Muscle of leg (tissue), 11 donors: Measurements from ENCODE around the gene POTEM. TPM values are rescaled to one million over a fixed set of nuclear protein-coding genes. Genes with fewer than 3 reads are reported as not detected.
"Not testable (repeated sequence)": the region's sequence is repeated elsewhere in the genome, so short reads cannot be mapped to it uniquely, and the experiment has no call there.

Experiments
- DNase-seq: peaks from one replicate; pipeline ENCODE4 v3.0.0; 2013
- H3K27ac ChIP-seq: one replicate; pipeline ENCODE4 v1.5.1; 2013; ENCODE audit warnings: mild to moderate bottlenecking, low read length, control low read depth
- H3K27me3 ChIP-seq: one replicate; pipeline ENCODE4 v1.6.1; 2013; ENCODE audit warnings: low read length; ENCODE audit not compliant: control insufficient read depth, insufficient read depth
- H3K36me3 ChIP-seq: one replicate; pipeline ENCODE4 v1.6.1; 2013; ENCODE audit warnings: low read length; ENCODE audit not compliant: control insufficient read depth, insufficient read depth
- H3K4me1 ChIP-seq: one replicate; pipeline ENCODE4 v1.6.1; 2013; ENCODE audit warnings: low read length; ENCODE audit not compliant: control insufficient read depth, insufficient read depth
- H3K4me3 ChIP-seq: one replicate; pipeline ENCODE4 v1.5.1; 2013; ENCODE audit warnings: low read length, control low read depth
- H3K9me3 ChIP-seq: replicated peaks from 2 replicates; pipeline ENCODE4 v1.6.1; 2013; ENCODE audit warnings: low read depth, low read length; ENCODE audit not compliant: control insufficient read depth
- WGBS: methylation state at CpG from one replicate; pipeline ENCODE4 v1.1.5; 2013; ENCODE audit warnings: missing lambda C conversion rate; ENCODE audit not compliant: insufficient coverage; 5-methylcytosine and 5-hydroxymethylcytosine counted together
- polyA plus RNA-seq, 8 donors: library from polyadenylated mRNA; unstranded; fragments of 120-200 nt; gene quantifications; one replicate each; pipeline versions ENCODE4 v1.2.1 to v1.2.3, GENCODE V29; 2013; ENCODE audit warnings: inconsistent platforms in 1 of 8, low replicate concordance in 1 of 8; ENCODE audit not compliant: insufficient read length in 8 of 8, insufficient read depth in 1 of 8
- total RNA-seq: library from RNA; stranded (reverse); fragments of 120-200 nt; gene quantifications from one replicate; pipeline ENCODE4 v1.2.4, GENCODE V29; 2013

Gene POTEM
- total and polyA plus RNA-seq, 9 donors: not detected

DNA sequence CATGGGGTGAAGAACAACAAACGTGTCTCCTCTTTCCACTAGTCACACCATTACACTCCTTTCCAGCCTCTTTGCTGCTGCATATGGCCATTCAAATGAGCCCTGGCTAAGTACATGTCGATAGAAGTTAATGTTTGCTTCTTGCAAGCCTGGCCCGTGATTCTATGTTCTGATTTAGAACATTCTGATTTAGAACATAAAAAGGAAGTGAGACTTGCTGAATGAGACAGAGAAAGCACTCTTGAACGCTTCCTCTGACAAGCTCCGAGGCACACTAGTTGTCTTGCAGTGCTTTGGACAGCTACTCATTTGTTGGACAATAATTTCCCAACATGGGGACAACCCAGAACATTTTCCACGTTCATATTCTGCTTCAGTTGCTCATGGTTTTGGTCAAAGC, 5.1 kb upstream of the POTEM start:
- H3K4me3 ChIP-seq, H3K4me1 ChIP-seq, H3K27ac ChIP-seq, H3K36me3 ChIP-seq, H3K27me3 ChIP-seq, H3K9me3 ChIP-seq, DNase-seq: not testable (repeated sequence)
- no CpG with 5 or more reads among the region's 6 CpGs for WGBS

- not testable (repeated sequence) for H3K4me1 ChIP-seq, H3K9me3 ChIP-seq, H3K4me3 ChIP-seq, DNase-seq, H3K36me3 ChIP-seq, H3K27ac ChIP-seq, H3K27me3 ChIP-seq
- no CpG with 5 or more reads among the region's 6 CpGs for WGBS
These were observed 4.0 kb upstream of the POTEM start for GRCh38 chr14:18963276-18963675.

DNA sequence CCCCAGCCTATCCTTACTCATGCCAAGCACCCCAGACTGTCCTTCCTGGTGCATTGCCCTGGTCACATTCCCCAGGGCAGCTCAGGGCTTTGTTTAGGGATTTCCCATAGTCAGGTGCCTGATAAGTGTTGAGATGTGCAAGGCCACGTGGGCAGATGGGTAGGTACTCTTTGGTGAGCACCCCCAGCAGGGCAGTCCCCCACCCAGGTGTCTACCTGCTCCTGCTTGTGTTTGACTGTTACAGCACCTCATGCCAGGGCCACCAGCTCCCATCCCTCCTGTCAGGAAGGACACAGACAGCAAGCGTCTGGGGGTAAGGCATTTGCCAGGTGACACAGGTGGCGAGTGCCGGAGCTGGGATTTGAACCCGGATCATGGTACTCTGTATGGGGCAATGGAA, 2.4 kb upstream of the POTEM start:
- H3K36me3 ChIP-seq, H3K27ac ChIP-seq, H3K4me1 ChIP-seq, DNase-seq, H3K4me3 ChIP-seq, H3K9me3 ChIP-seq, H3K27me3 ChIP-seq: not testable (repeated sequence)
- WGBS: no CpG with 5 or more reads among the region's 5 CpGs

- H3K36me3 ChIP-seq, H3K27ac ChIP-seq, H3K9me3 ChIP-seq, H3K4me3 ChIP-seq, DNase-seq, H3K27me3 ChIP-seq, H3K4me1 ChIP-seq: not testable (repeated sequence)
- no CpG with 5 or more reads among the region's 3 CpGs for WGBS
These were observed 35.3 kb downstream of the POTEM start for GRCh38 chr14:19002566-19002965.

DNA sequence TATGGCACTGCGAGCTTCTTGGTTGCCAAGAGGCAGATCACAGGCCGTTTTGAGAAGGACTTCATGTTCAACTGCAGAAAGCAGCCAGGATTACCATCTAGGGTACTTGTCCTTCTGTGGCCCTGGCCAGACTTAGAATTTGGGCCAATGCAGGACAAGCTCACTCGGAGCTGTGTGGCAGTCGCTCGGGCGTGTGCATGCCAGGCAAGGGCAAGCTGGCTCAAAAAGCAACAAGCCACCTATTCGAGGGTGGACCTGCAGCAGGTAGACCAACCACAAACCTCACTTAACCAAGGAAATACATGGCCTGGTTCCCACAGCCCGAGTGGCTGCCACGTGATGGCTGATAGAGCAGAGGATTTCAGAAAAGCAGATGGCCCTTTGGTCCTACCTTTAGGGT, 39.3 kb downstream of the POTEM start:
- not testable (repeated sequence) for H3K27ac ChIP-seq, H3K27me3 ChIP-seq, H3K4me3 ChIP-seq, H3K4me1 ChIP-seq, H3K36me3 ChIP-seq, DNase-seq, H3K9me3 ChIP-seq
- no CpG with 5 or more reads among the region's 9 CpGs for WGBS

DNA sequence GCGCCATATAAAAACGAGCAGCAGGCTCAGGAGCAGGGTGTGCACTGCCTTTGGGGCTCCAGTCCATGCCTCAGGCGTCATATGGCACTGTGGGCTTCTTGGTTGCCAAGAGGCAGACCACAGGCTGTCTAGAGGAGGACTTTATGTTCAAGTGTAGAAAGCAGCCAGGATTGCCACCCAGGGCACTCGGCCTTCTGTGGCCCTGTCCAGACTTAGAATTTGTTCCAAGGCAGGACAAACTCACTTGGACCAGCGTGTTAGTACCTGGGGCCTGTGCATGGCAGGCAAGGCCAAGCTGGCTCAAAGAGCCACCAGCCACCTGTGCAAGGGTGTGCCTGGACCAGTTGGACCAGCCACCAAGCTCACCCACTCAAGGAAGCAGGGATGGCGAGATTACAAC, 40.4 kb downstream of the POTEM start:
- H3K4me1 ChIP-seq, H3K27me3 ChIP-seq, H3K36me3 ChIP-seq, H3K4me3 ChIP-seq, H3K9me3 ChIP-seq, H3K27ac ChIP-seq, DNase-seq: not testable (repeated sequence)
- whole genome bisulfite sequencing: 40% methylated on average over 1 of the region's 6 CpGs

DNA sequence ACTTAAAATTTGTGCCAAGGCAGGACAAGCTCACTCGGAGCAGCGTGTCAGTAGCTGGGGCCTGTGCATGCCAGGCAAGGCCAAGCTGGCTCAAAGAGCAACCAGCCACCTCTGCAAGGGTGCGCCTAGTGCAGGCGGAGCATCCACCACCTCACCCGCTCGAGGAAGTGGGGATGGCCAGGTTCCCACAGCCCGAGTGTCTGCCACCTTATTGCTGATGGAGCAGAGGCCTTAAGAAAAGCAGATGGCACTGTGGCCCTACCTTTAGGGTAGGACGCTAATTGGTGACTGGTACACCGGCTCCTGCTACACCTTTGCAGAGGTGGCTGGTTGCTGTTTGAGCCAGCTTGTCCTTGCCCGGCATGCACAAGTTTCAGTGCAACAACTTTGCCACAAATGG, 43.8 kb downstream of the POTEM start:
- not testable (repeated sequence) for H3K9me3 ChIP-seq, DNase-seq, H3K4me3 ChIP-seq, H3K27ac ChIP-seq, H3K27me3 ChIP-seq, H3K36me3 ChIP-seq, H3K4me1 ChIP-seq
- WGBS: no CpG with 5 or more reads among the region's 10 CpGs

GRCh38 chr14:19011703-19012102, 44.5 kb downstream of the POTEM start:
- DNase-seq, H3K9me3 ChIP-seq, H3K27me3 ChIP-seq, H3K36me3 ChIP-seq, H3K4me3 ChIP-seq, H3K4me1 ChIP-seq, H3K27ac ChIP-seq: not testable (repeated sequence)
- no CpG with 5 or more reads among the region's 5 CpGs for WGBS

- not testable (repeated sequence) for H3K27me3 ChIP-seq
These were observed 48.0 kb downstream of the POTEM start for GRCh38 chr14:19015185-19015584.

DNA sequence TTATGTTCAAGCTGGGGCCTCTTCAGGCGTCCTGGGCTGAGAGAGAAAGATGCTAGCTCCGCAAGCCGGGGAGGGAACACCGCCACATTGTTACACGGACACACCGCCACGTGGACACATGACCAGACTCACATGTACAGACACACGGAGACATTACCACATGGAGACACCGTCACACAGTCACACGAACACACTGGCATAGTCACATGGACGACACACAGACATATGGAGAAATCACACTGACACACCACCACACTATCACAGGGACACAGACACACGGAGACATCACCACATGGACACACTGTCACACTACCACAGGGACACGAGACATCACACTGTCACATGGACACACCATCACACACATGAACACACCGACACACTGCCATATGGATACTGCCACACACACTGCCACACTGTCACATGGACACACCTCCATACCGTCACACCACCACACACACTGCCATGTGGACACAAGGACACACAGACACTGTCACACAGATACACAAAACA, 57.9 kb downstream of the POTEM start:
- no CpG with 5 or more reads among the region's 15 CpGs for WGBS
- H3K4me3 ChIP-seq, H3K27ac ChIP-seq, H3K36me3 ChIP-seq, H3K27me3 ChIP-seq, H3K9me3 ChIP-seq, DNase-seq, H3K4me1 ChIP-seq: not testable (repeated sequence)

More at GRCh38 chr14:19015185-19015584, 48.0 kb downstream of the POTEM start:
- H3K4me3 ChIP-seq, H3K4me1 ChIP-seq, H3K27ac ChIP-seq, DNase-seq, H3K9me3 ChIP-seq, H3K36me3 ChIP-seq: not testable (repeated sequence)
- no CpG with 5 or more reads among the region's 3 CpGs for WGBS

DNA sequence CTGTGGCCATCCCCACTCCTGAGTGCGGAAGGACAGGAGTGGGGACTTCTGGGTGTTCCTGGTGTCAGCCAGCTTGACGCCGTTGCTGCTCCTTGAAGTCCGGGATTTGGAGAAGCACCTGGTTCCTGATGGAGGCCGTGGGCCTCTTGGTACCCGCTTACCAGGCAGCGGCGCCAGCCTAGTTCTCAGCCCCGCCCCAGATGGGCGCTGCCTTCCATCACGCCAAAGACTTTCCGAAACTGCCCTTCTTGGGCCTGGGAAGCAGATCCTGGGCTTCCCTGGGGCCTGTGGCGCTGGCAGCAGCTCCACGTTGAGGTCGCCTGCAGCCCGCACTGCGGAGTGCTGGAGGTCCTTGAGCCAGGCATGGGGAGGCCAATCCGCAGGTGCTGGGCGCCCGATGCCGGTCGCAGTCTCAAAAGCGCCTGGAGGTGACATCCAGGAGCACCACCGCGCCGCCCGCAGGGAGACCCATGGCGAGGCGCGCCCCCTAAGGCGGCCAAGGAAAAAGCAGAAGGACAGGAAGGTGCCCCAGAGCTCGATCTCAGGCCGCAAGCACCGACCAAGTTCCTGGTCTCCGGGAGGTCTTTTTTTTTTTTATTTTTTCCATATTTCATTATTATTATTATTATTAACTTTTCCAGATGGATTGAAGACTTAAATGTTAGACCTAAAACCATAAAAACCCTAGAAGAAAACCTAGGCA, 59.6 kb downstream of the POTEM start:
- H3K27ac ChIP-seq, H3K9me3 ChIP-seq, H3K27me3 ChIP-seq, H3K4me1 ChIP-seq, H3K4me3 ChIP-seq, DNase-seq, H3K36me3 ChIP-seq: not testable (repeated sequence)
- no CpG with 5 or more reads among the region's 35 CpGs for WGBS
